ENCODE data around the gene FXYD2.

GRCh38 chr11:117872420-117872961 is 47.9 kb upstream of the FXYD2 start:
- TF ChIP-seq CTCF (conservative IDR thresholded peaks at IDR 0.05): no peak
- TF ChIP-seq EZH2 (IDR thresholded peaks at IDR 0.05; ENCODE audit: low read depth): no peak

All from PC-9 (cell line).